Esophagus squamous epithelium (tissue), 4 donors: ENCODE data around the gene RASGEF1C.

ENCODE experiments used
- CTCF ChIP-seq, 6 experiments: fragments of 450-650 bp in 4 of 6; fragments of 200-600 bp in 2 of 6; sonication (generic) in 2 of 6; IDR thresholded peaks; one replicate each; pipeline ENCODE4 v1.5.1; 2016 to 2019; ENCODE audit warnings: antibody characterized with exemption in 6 of 6, mild to moderate bottlenecking in 4 of 6, moderate library complexity in 4 of 6
- POLR2A ChIP-seq, 4 donors: fragments of 450-650 bp; IDR thresholded peaks; one replicate each; pipeline ENCODE4 v1.6.1; 2017; ENCODE audit warnings: antibody characterized with exemption in 4 of 4, mild to moderate bottlenecking in 4 of 4, moderate library complexity in 3 of 4

GRCh38 chr5:180187767-180188166, 21.2 kb downstream of the RASGEF1C start:
- TF ChIP-seq CTCF (IDR thresholded peaks at IDR 0.05) (no peak), POLR2A (IDR thresholded peaks at IDR 0.05) (no peak)
